ENCODE measurements around the gene PKLR.

Gene PKLR

DNA sequence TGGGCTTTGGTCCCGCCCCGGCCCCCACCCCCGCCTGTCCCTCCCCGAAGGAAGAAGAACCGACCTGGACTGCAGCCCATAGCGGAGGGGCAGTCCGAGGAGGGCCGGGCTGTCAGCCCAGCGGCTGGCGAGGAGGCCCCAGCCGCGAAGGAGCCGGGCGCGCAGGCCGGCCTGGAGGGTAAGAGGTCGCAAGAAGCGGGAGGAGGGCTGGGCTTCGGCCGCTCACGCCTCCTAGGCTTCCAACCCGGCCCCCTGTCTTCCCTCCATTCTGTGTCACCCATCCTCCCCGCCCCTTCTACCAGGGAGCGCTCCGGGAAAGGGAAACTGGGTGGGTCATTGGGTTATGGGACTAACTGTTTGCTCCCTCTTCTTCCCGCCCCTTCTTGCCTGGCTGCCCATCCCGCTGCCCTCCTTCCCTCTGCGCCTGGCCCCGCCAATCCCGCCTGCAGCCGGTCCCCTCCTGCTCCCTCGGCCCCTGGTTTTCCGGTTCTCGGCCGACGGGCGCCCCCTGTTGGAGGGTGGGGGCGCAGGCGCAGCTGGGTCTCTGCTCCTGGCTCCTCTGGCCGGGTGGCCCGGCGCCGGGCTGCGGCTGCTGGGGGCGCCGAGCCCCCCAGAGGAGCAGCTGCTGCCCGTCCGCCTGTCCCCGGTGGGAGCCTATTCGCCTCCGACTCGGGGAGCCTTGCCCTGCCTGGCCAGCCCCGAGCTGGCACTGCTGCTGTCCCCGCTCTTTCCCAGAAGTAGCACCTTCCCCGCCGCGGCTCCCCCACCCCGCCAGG, 21.9 kb upstream of the PKLR start:
- peak overlapping the region; percentile 96 for H3K9ac ChIP-seq (ENCODE audit: low read depth, low read length)
- H3K36me3 ChIP-seq (ENCODE audit: insufficient read depth, low read length), result no peaks in the 10 kb centered on the region; the same call in 1 of the 2 replicates
- no peaks in the 10 kb centered on the region for H3K9me3 ChIP-seq (ENCODE audit: control insufficient read depth, insufficient read depth, low read length)
- H3K4me1 ChIP-seq (ENCODE audit: insufficient read depth, low read length), result peaks cover 17% of the 10 kb centered on the region; the same call in 1 of the 2 replicates

DNA sequence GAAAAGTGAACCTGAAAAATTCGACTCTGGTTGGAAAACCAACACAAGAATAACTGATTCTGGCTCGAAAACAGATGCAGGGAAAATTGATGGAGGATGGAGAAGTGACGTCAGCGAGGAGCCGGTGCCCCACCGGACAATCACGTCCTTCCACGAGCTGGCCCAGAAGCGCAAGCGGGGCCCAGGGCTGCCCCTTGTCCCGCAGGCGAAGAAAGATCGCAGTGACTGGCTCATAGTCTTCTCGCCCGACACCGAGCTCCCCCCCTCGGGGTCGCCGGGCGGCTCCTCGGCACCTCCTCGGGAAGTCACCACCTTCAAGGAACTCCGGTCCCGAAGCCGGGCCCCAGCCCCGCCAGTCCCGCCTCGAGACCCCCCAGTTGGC, 21.3 kb upstream of the PKLR start:
- peak overlapping the region; percentile 75; the same call in 1 of the 2 replicates for H3K9ac ChIP-seq (ENCODE audit: low read depth, low read length)
- no peaks in the 10 kb centered on the region; the same call in 1 of the 2 replicates for H3K36me3 ChIP-seq (ENCODE audit: insufficient read depth, low read length)
- no peaks in the 10 kb centered on the region for H3K9me3 ChIP-seq (ENCODE audit: control insufficient read depth, insufficient read depth, low read length)
- H3K4me1 ChIP-seq (ENCODE audit: insufficient read depth, low read length), result peaks cover 17% of the 10 kb centered on the region; the same call in 1 of the 2 replicates

DNA sequence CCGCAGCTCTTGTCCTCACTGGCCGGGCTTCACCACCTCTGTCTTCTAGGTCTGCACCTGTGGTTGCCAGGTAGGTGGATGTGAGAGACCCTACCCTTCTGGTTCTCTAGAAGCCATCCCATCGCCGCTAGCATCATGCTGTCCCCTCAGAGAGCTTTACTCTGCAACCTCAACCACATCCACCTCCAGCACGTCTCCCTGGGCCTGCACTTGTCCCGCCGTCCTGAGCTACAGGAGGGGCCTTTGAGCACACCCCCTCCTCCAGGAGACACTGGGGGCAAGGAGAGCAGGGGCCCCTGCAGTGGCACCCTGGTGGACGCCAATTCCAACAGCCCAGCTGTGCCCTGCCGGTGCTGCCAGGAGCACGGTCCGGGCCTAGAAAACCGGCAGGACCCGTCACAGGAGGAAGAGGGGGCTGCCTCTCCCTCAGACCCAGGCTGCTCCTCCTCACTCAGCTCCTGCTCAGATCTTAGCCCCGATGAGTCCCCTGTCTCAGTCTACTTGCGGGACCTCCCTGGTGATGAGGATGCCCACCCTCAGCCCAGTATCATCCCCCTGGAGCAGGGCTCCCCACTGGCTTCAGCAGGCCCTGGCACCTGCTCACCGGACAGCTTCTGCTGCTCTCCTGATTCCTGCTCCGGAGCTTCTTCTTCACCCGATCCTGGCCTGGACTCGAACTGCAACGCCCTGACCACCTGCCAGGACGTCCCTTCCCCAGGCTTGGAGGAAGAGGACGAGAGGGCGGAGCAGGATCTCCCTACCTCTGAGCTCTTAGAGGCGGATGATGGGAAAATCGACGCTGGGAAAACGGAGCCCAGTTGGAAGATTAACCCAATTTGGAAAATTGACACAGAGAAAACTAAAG, 20.6 kb upstream of the PKLR start:
- Histone ChIP-seq H3K36me3 (ENCODE audit: insufficient read depth, low read length) (no peaks in the 10 kb centered on the region; the same call in 1 of the 2 replicates), H3K4me1 (ENCODE audit: insufficient read depth, low read length) (peaks cover 17% of the 10 kb centered on the region; the same call in 1 of the 2 replicates), H3K9ac (ENCODE audit: low read depth, low read length) (peak overlapping the region; percentile 75; the same call in 1 of the 2 replicates), H3K9me3 (ENCODE audit: control insufficient read depth, insufficient read depth, low read length) (no peaks in the 10 kb centered on the region)

DNA sequence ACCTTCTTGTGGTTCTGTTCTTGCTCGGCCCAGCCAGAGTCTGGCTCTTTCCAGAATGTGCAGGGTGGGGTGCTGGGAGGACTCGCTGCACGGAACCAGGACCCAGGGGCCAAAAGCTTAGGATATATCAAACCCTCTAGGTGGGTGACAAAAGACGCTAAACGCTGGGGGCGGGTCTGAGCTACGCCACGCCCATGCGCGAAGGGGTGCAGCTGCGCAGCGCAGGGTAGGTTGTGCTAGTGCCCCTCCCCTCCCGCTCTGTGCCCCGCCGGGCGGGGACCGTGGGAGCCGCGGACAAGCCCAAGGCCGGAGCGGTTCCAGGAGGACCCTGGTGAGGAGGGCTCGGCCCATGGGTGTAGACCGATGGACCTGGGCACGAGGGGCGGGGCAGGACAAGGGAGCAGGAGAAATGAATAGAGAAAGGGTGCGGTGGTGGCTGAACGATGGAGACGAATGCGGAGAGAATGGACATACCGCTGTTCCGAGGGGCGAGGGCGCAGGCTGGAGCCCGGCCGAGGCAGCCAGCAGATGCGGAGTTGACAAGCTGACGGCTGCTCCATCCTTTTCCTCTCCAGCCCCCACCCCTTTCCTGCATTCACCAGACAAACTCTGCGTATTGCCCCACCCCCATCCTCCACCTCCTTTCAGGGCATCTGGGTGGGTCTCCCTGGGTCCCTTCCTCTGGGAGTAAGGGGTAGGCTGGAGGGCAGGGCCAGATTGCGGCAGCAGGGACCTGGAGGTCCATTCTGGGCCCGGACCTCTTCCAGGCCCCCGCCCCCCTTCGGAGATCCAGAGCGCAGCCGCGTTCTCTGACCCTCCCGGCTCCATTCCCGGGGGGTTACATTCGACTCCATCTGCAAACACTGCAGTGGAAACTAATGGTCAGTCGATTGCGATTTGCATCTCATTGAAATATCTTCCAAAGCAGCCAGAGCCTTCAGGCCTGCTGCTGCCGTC, 19.7 kb upstream of the PKLR start, which contains the start of gene RUSC1:
TSS of gene RUSC1 (plus strand) at position 234 of the 957 bp plus-strand sequence. CDS start 880 bp downstream, outside the sequence.
- Histone ChIP-seq H3K9ac (ENCODE audit: low read depth, low read length) (peak within 1 kb of the TSS; percentile 75; the same call in 1 of the 2 replicates), H3K36me3 (ENCODE audit: insufficient read depth, low read length) (no peaks in the 10 kb centered on the region; the same call in 1 of the 2 replicates), H3K9me3 (ENCODE audit: control insufficient read depth, insufficient read depth, low read length) (no peaks in the 10 kb centered on the region), H3K4me1 (ENCODE audit: insufficient read depth, low read length) (peaks cover 17% of the 10 kb centered on the region; the same call in 1 of the 2 replicates)

DNA sequence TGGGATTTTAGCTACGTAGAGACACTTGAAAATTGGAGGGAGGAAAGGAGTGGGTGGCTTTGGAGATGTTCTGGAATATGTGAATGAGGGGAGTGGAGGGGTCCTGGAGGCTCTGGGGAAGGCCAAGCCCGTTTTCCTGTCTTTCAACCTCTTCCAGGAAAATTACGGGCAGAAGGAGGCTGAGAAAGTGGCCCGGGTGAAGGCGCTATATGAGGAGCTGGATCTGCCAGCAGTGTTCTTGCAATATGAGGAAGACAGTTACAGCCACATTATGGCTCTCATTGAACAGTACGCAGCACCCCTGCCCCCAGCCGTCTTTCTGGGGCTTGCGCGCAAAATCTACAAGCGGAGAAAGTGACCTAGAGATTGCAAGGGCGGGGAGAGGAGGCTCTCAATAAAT, 19.0 kb upstream of the PKLR start:
- Histone ChIP-seq H3K36me3 (ENCODE audit: insufficient read depth, low read length) (no peaks in the 10 kb centered on the region; the same call in 1 of the 2 replicates), H3K4me1 (ENCODE audit: insufficient read depth, low read length) (peaks cover 17% of the 10 kb centered on the region; the same call in 1 of the 2 replicates), H3K9me3 (ENCODE audit: control insufficient read depth, insufficient read depth, low read length) (no peaks in the 10 kb centered on the region), H3K9ac (ENCODE audit: low read depth, low read length) (peak overlapping the region; percentile 75; the same call in 1 of the 2 replicates)

DNA sequence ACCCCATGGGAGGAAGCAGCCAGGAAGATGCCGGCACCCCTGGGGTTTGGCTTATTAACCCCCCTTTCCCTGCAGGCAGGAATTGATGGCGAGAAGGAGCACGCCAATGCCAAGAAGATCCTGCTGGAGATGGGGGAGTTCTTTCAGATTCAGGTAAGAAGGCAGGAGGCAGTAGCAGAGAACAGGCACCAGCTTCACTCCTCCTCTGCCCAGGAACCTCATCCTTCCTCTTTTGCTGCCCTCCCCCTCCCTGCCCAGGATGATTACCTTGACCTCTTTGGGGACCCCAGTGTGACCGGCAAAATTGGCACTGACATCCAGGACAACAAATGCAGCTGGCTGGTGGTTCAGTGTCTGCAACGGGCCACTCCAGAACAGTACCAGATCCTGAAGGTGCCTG, 18.3 kb upstream of the PKLR start:
- peaks cover 17% of the 10 kb centered on the region; the same call in 1 of the 2 replicates for H3K4me1 ChIP-seq (ENCODE audit: insufficient read depth, low read length)
- H3K9me3 ChIP-seq (ENCODE audit: control insufficient read depth, insufficient read depth, low read length), result no peaks in the 10 kb centered on the region
- H3K36me3 ChIP-seq (ENCODE audit: insufficient read depth, low read length), result peaks cover under 1% of the 10 kb centered on the region; the same call in 1 of the 2 replicates
- H3K9ac ChIP-seq (ENCODE audit: low read depth, low read length), result no peak overlapping the region

DNA sequence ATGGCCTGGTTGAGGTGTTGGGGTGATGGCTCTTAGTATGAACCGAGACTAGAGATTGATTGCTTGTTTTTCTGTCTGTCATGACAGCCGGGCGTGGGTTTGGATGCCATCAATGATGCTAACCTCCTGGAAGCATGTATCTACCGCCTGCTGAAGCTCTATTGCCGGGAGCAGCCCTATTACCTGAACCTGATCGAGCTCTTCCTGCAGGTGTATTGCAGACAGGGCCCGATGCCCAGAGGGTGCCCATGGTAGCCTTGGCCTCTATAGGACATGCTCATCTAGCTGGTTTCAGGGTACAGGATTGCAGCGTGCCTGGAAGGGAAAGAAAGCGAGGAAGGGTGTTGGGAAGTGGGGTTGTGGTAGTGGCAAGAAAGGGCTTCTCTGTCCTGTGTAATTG, 16.8 kb upstream of the PKLR start:
- peaks cover 4% of the 10 kb centered on the region for H3K36me3 ChIP-seq (ENCODE audit: insufficient read depth, low read length)

DNA sequence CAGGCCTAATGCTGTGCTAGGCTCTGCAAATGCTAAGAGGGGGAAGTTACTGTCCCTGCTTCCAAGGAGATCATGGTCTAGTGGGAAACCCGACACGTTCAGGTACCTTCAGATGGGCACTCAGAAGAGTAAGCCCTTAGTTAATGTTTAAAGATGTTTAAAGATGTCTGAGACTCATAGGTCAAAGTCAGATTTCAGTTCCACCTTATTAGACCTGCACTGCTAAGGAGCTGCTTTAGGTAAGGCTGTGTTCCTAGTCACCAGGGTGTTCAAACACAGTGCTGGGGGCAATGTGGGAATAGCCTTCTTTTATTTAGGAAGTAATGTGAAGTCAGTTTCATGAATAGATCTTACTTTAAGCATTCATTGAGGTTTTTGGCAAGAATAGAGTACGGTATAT, 15.7 kb upstream of the PKLR start:
- Histone ChIP-seq H3K4me1 (ENCODE audit: insufficient read depth, low read length) (peaks cover 16% of the 10 kb centered on the region; the same call in 1 of the 2 replicates), H3K9me3 (ENCODE audit: control insufficient read depth, insufficient read depth, low read length) (no peaks in the 10 kb centered on the region), H3K36me3 (ENCODE audit: insufficient read depth, low read length) (peaks cover 4% of the 10 kb centered on the region), H3K9ac (ENCODE audit: low read depth, low read length) (no peak overlapping the region)

More for the DNA sequence above, 16.8 kb upstream of the PKLR start:
- Histone ChIP-seq H3K4me1 (ENCODE audit: insufficient read depth, low read length) (peaks cover 17% of the 10 kb centered on the region; the same call in 1 of the 2 replicates), H3K9me3 (ENCODE audit: control insufficient read depth, insufficient read depth, low read length) (no peaks in the 10 kb centered on the region), H3K9ac (ENCODE audit: low read depth, low read length) (no peak overlapping the region)

DNA sequence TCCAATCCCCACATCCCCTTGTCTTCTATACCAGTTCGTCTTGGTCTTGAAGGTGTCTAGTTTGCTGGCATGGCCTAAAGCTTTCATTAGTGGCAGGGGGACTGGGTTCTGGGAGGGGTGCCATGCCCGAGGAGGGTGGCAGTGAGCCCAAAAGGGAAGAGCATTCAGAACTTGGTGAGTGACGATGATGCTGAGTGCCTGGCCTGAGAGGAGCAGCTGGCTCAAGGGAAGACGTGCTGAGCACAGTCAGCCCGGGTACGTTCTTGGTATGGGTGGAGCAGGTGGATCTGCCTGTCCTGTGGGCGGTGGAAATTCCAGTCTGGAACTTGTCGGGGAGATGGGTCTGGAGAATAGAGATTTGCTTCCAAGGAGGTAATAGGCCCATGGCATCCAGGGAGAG, 12.0 kb upstream of the PKLR start:
- no peaks in the 10 kb centered on the region for H3K9me3 ChIP-seq (ENCODE audit: control insufficient read depth, insufficient read depth, low read length)
- H3K4me1 ChIP-seq (ENCODE audit: insufficient read depth, low read length), result no peaks in the 10 kb centered on the region; the same call in 1 of the 2 replicates
- H3K9ac ChIP-seq (ENCODE audit: low read depth, low read length), result no peak overlapping the region
- peaks cover 4% of the 10 kb centered on the region; the same call in 1 of the 2 replicates for H3K36me3 ChIP-seq (ENCODE audit: insufficient read depth, low read length)

DNA sequence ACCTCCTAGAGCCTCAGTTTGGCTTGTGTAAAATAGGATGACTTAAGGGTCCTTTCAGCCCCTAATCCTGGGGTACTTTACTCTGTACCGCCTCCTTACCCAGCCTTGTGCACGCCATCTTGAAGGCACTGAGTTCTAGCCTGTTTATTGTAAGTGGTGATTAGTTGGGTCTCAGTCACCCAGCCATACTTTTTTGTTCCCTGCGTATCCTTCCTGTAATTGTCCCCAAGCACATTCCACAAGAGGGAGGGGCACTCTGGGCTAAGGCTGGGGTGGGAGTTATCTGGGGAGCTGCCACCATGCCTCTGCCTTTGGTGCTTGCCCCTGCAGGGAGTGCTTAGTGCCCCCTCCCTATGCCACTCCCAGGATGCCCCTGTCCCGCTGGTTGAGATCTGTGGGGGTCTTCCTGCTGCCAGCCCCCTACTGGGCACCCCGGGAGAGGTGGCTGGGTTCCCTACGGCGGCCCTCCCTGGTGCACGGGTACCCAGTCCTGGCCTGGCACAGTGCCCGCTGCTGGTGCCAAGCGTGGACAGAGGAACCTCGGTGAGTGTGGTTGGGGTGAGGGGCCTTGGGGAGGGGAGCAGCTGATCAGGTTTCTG, 8.3 kb upstream of the PKLR start:
- H3K9me3 ChIP-seq (ENCODE audit: control insufficient read depth, insufficient read depth, low read length), result no peaks in the 10 kb centered on the region
- H3K36me3 ChIP-seq (ENCODE audit: insufficient read depth, low read length), result peaks cover 3% of the 10 kb centered on the region; the same call in 1 of the 2 replicates
- H3K4me1 ChIP-seq (ENCODE audit: insufficient read depth, low read length), result no peaks in the 10 kb centered on the region; the same call in 1 of the 2 replicates
- H3K9ac ChIP-seq (ENCODE audit: low read depth, low read length), result peak overlapping the region; percentile 80

DNA sequence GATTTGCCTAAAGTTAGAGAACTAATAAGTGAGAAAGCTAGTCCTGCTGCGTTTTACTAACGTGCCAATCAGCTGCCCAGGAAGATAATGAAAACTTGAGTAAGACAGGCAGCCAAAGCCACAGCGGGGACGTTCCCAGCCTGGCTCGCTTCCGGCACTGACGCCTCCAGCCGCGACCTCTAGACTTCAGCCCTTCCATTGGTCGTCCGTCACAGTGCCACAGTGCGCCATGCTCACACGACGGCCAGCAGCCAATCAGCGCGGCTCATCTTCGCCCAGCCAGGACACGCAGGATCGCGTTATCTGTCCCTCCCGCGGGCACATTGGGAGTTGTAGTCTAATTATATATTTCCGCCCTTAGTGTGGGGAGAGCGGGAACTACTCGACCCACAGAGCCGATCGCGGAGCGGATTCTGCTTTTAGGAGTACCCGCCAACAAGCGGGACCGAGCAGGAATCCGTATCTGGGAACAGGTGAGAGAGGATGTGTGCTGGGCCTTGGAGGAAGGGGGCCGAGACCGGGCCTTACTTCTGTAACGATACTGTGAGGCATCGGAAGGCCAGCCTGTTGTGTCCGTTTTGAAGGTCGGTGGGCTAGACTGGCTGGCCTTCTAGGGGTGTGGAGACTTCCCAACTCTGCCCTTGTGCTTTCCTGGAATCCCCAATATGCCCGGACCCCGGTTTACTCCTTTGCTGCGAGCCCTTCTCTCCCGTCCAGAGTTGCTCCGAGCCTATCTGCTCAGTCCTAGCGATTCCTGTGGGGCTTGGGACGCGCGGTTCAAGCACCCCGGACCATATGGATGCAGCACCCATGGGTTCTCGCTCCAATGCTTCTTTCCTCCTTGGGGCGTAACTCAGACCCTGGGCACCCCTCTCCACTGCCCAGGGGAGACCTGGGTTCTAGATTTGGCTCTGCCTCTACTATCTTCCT, 7.5 kb upstream of the PKLR start, which contains the start of gene FDPS:
TSS of gene FDPS (plus strand) at position 374 of the 930 bp plus-strand sequence. CDS start 924 bp downstream, outside the sequence.
- H3K9me3 ChIP-seq (ENCODE audit: control insufficient read depth, insufficient read depth, low read length), result no peaks in the 10 kb centered on the region
- H3K4me1 ChIP-seq (ENCODE audit: insufficient read depth, low read length), result no peaks in the 10 kb centered on the region; the same call in 1 of the 2 replicates
- H3K9ac ChIP-seq (ENCODE audit: low read depth, low read length), result peak within 1 kb of the TSS; percentile 80
- H3K36me3 ChIP-seq (ENCODE audit: insufficient read depth, low read length), result no peaks in the 10 kb centered on the region; the same call in 1 of the 2 replicates

DNA sequence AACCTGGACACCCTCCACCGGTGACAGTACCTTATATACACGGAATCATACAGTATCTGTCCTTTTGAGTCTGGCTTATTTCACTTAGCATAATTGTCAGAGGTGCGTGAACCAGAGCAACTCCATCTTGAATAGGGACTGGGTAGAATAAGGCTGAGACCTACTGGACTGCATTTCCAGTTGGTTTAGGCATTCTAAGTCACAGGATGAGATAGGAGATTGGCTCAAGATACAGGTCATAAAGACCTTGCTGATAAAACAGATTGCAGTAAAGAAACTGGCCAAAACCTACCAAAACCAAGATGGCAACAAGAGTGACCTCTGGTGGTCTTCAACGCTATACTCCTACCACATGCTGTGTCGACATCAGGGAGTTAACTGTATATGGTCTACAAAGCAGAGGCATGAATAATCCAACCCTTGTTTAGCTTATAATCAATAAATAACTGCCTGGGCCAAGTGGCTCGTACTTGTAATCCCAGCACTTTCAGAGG, 6.1 kb upstream of the PKLR start:
- H3K9ac ChIP-seq (ENCODE audit: low read depth, low read length), result no peak overlapping the region; the same call in 1 of the 2 replicates
- no peaks in the 10 kb centered on the region for H3K36me3 ChIP-seq (ENCODE audit: insufficient read depth, low read length)
- H3K4me1 ChIP-seq (ENCODE audit: insufficient read depth, low read length), result no peaks in the 10 kb centered on the region; the same call in 1 of the 2 replicates
- no peaks in the 10 kb centered on the region for H3K9me3 ChIP-seq (ENCODE audit: control insufficient read depth, insufficient read depth, low read length)
